ENCODE measurements around the gene SYNPO2. TPM values are rescaled to one million over a fixed set of nuclear protein-coding genes. Genes with fewer than 3 reads are reported as not detected.

The SYNPO2 gene
- total and polyA plus RNA-seq, 2 donors (not counting 1 experiment from before 2014, with no cell fraction given) = 0.03 to 0.20 TPM

DNA sequence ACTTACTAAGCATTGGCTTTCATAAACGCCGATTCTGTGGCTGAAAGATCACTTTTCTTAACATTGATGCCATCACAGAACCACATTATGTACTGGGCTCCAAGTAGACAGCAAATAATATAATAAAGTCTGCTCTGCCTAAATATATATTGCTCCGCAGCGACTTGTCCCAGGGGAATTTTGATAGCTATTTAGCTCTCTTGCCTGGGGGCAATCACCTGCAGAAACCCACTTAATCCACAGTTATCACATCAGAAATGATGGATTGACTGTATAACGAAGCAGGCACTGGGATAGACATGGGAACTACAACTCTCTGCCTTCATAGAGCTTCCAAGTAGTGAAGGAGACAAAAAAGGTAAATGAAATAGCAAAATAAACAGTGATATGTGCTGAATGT is 199.0 kb downstream of the SYNPO2 start:
- H3K27me3 ChIP-seq (replicated peaks in 1 of 4; ENCODE audit: control extremely low read depth in 1 of 4, control insufficient read depth in 3 of 4, insufficient read depth in 4 of 4, low read length in 3 of 4) = no peaks in the 10 kb centered on the region
- no peak overlapping the region for H3K4me2 ChIP-seq (replicated peaks; ENCODE audit: low read depth, low read length, poor library complexity, severe bottlenecking)
- Mint-ChIP-seq H3K4me3 (no peak overlapping the region), H3K4me1 (peaks cover 28% of the 10 kb centered on the region), H3K27me3 (peaks cover 10% of the 10 kb centered on the region), H3K9me3 (ENCODE audit: insufficient read depth) (peaks cover 3% of the 10 kb centered on the region), H3K27ac (no peak overlapping the region)
- intact Hi-C loops (cut with micrococcal nuclease) = loop anchor here (1.0 kb wide), 1 partner anchor 199 kb away; no protein-coding TSS in a partner anchor
- ATAC-seq (ENCODE audit: low read depth) (no peak), DNase-seq (no peak)
- H3K9ac ChIP-seq (ENCODE audit: low read length) = no peak overlapping the region
- no peak overlapping the region for H3K4me3 ChIP-seq (ENCODE audit: control extremely low read depth in 1 of 5, extremely low read depth in 1 of 5, insufficient read depth in 1 of 5, low read depth in 2 of 5, low read length in 4 of 5)
- no peaks in the 10 kb centered on the region for H3K36me3 ChIP-seq (replicated peaks in 1 of 2; ENCODE audit: control extremely low read depth in 1 of 2, control insufficient read depth in 1 of 2, extremely low read depth in 1 of 2, insufficient read depth in 2 of 2, low read length in 1 of 2)
- H4K20me1 ChIP-seq (ENCODE audit: control insufficient read depth, insufficient read depth, low read length, poor library complexity, severe bottlenecking) = no peaks in the 10 kb centered on the region
- no peaks in the 10 kb centered on the region for H3K9me3 ChIP-seq (ENCODE audit: control extremely low read depth in 1 of 3, control insufficient read depth in 2 of 3, insufficient read depth in 1 of 3, low read length in 2 of 3)
- no CpG with 5 or more reads among the region's 5 CpGs for WGBS (ENCODE audit: insufficient coverage)
- no peaks in the 10 kb centered on the region for H3K79me2 ChIP-seq (ENCODE audit: control insufficient read depth, insufficient read depth, low read length)
- no peak overlapping the region for H3K27ac ChIP-seq (ENCODE audit: low read length in 2 of 2)
- no peaks in the 10 kb centered on the region for H3K4me1 ChIP-seq (ENCODE audit: control insufficient read depth in 2 of 2, insufficient read depth in 2 of 2, low read length in 2 of 2)
- TF ChIP-seq EZH2 (IDR thresholded peaks at IDR 0.05; ENCODE audit: borderline replicate concordance, insufficient read depth, low read depth, low read length, poor library complexity, severe bottlenecking) = no peak
- TF ChIP-seq, protein P1, sequence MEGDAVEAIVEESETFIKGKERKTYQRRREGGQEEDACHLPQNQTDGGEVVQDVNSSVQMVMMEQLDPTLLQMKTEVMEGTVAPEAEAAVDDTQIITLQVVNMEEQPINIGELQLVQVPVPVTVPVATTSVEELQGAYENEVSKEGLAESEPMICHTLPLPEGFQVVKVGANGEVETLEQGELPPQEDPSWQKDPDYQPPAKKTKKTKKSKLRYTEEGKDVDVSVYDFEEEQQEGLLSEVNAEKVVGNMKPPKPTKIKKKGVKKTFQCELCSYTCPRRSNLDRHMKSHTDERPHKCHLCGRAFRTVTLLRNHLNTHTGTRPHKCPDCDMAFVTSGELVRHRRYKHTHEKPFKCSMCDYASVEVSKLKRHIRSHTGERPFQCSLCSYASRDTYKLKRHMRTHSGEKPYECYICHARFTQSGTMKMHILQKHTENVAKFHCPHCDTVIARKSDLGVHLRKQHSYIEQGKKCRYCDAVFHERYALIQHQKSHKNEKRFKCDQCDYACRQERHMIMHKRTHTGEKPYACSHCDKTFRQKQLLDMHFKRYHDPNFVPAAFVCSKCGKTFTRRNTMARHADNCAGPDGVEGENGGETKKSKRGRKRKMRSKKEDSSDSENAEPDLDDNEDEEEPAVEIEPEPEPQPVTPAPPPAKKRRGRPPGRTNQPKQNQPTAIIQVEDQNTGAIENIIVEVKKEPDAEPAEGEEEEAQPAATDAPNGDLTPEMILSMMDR (IDR thresholded peaks at IDR 0.05) = no peak
- no peak overlapping the region for H2AFZ ChIP-seq (ENCODE audit: insufficient read depth, low read depth, low read length, poor library complexity, severe bottlenecking)
- ChIA-PET POLR2A (no interaction called here), CTCF (interaction anchor here (0.9 to 2.0 kb wide), 6 partner anchors 47 to 212 kb away, joined by 3 to 10 read pairs (median 5); partner anchors contain the start of gene USP53)

DNA sequence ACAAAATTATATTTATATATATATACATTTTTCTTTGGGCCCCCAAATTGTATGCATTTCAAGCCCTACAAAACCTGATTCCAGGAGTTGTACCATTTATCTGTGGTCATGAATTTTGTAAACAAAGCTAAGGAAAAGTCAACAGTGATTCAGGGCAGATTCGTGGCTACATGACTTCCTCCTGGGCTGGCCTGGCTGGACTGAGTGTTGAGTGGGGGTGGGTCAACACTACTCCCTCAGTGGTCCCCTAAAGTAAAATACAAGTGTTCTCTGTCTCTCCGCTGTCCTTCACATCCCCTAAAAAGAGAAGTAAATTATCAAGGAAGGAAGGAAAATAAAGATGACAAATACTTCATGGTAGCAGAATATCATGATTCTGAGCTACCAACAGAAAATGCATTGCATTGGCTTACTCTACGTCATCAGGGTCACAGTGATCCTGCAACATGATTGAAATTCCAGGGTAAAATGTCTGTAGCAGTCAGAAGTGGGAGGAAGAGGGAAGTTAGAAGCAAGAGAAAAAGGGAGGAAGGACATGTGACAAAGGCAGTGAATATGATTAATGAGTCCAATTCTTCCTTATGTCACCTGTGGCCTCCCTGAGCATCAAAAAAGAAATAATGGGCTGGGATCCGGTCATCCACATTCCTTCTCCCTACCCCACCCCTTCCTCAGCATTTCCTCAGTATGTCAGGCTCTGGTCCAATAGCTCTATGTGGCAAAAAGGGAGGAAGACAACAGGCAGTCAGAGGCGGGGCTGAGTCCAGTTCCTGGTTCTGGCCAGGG is 204.6 kb downstream of the SYNPO2 start:
- Histone ChIP-seq H2AFZ (ENCODE audit: insufficient read depth, low read depth, low read length, poor library complexity, severe bottlenecking) (no peak overlapping the region), H3K36me3 (replicated peaks in 1 of 2; ENCODE audit: control extremely low read depth in 1 of 2, control insufficient read depth in 1 of 2, extremely low read depth in 1 of 2, insufficient read depth in 2 of 2, low read length in 1 of 2) (no peaks in the 10 kb centered on the region), H3K27ac (ENCODE audit: low read length in 2 of 2) (no peak overlapping the region), H3K9ac (ENCODE audit: low read length) (no peak overlapping the region), H3K79me2 (ENCODE audit: control insufficient read depth, insufficient read depth, low read length) (no peaks in the 10 kb centered on the region), H3K4me3 (ENCODE audit: control extremely low read depth in 1 of 5, extremely low read depth in 1 of 5, insufficient read depth in 1 of 5, low read depth in 2 of 5, low read length in 4 of 5) (no peak overlapping the region), H3K4me2 (replicated peaks; ENCODE audit: low read depth, low read length, poor library complexity, severe bottlenecking) (no peak overlapping the region), H3K4me1 (ENCODE audit: control insufficient read depth in 2 of 2, insufficient read depth in 2 of 2, low read length in 2 of 2) (no peaks in the 10 kb centered on the region), H3K27me3 (replicated peaks in 1 of 4; ENCODE audit: control extremely low read depth in 1 of 4, control insufficient read depth in 3 of 4, insufficient read depth in 4 of 4, low read length in 3 of 4) (peaks cover 0 to 2% (median 0%) of the 10 kb centered on the region in 4 experiments), H4K20me1 (ENCODE audit: control insufficient read depth, insufficient read depth, low read length, poor library complexity, severe bottlenecking) (no peaks in the 10 kb centered on the region), H3K9me3 (ENCODE audit: control extremely low read depth in 1 of 3, control insufficient read depth in 2 of 3, insufficient read depth in 1 of 3, low read length in 2 of 3) (no peaks in the 10 kb centered on the region)
- CTCF ChIA-PET = no interaction called here
- H3K9me3 Mint-ChIP-seq (ENCODE audit: insufficient read depth) = no peaks in the 10 kb centered on the region
- POLR2A ChIA-PET = no interaction called here
- peaks cover 2% of the 10 kb centered on the region for H3K4me1 Mint-ChIP-seq
- DNase-seq (no peak), ATAC-seq (ENCODE audit: low read depth) (no peak)
- no peak overlapping the region for H3K4me3 Mint-ChIP-seq
- intact Hi-C loops (cut with micrococcal nuclease) = no loop called here
- TF ChIP-seq, protein P1 (IDR thresholded peaks at IDR 0.05) = no peak
- no peak for TF ChIP-seq EZH2 (IDR thresholded peaks at IDR 0.05; ENCODE audit: borderline replicate concordance, insufficient read depth, low read depth, low read length, poor library complexity, severe bottlenecking)
- no peak overlapping the region for H3K27ac Mint-ChIP-seq
- WGBS (ENCODE audit: insufficient coverage) = 94% methylated on average over 2 of the region's 5 CpGs
- peaks cover 20% of the 10 kb centered on the region for H3K27me3 Mint-ChIP-seq

All from B cell (primary cell).